IMR-90 (cell line): Measurements from ENCODE around the gene CCDC33. TPM values are rescaled to one million over a fixed set of nuclear protein-coding genes. Genes with fewer than 3 reads are reported as not detected.

ENCODE experiments used
- ATAC-seq: fragments of 200-7000 bp; cut with Tn5 transposase; 2 replicates; pipeline ENCODE4 v1.9.1; 2020; ENCODE audit warnings: low read depth, mild to moderate bottlenecking, moderate library complexity
- BruUV-seq: library from RNA; stranded (reverse); fragments of 400-500 nt; replicated peaks from 2 replicates; lab custom pipeline; 2021; lab: Mats Ljungman, UMichigan
- CTCF ChIA-PET: fragments of 300-600 bp; formaldehyde crosslinking; extraction: SDS; loops from one replicate; lab custom pipeline; 2021; ENCODE audit warnings: antibody characterized with exemption; lab: Yijun Ruan, JAX
- POLR2A ChIA-PET: fragments of 300-600 bp; sonication (Branson Sonifier 250); formaldehyde crosslinking; loops from one replicate; lab custom pipeline; 2022; ENCODE audit warnings: antibody characterized with exemption; ENCODE audit not compliant: unreplicated experiment; lab: Charles Lee
- DNase-seq: peaks from one replicate; pipeline ENCODE4 v3.0.0; 2013
- H2AFZ ChIP-seq: replicated peaks from 2 replicates; pipeline ENCODE3; 2013; ENCODE audit warnings: low read length, mild to moderate bottlenecking; ENCODE audit not compliant: poor library complexity
- H2AK5ac ChIP-seq: 2 replicates; pipeline ENCODE4 v1.6.1; 2013; ENCODE audit warnings: low read depth, low read length, inconsistent platforms
- H2AK9ac ChIP-seq: replicated peaks from 2 replicates; pipeline ENCODE3; 2013; ENCODE audit warnings: mild to moderate bottlenecking, low read depth, low read length, moderate library complexity; ENCODE audit not compliant: poor library complexity
- H2BK120ac ChIP-seq: 2 replicates; pipeline ENCODE4 v1.6.1; 2013; ENCODE audit warnings: low read depth, low read length, inconsistent platforms
- H2BK15ac ChIP-seq: 3 replicates; pipeline ENCODE4 v1.6.1; 2013; ENCODE audit warnings: low read depth, low read length, inconsistent platforms
- H2BK20ac ChIP-seq: 2 replicates; pipeline ENCODE4 v1.6.1; 2013; ENCODE audit warnings: low read depth, mild to moderate bottlenecking, inconsistent platforms, low read length, moderate library complexity
- H2BK5ac ChIP-seq: 2 replicates; pipeline ENCODE4 v1.6.1; 2013; ENCODE audit warnings: mild to moderate bottlenecking, low read depth, low read length, inconsistent platforms; ENCODE audit not compliant: poor library complexity, severe bottlenecking
- H3K14ac ChIP-seq: replicated peaks from 2 replicates; pipeline ENCODE4 v1.6.1; 2013; ENCODE audit warnings: low read depth, low read length, inconsistent platforms
- H3K18ac ChIP-seq: 2 replicates; pipeline ENCODE4 v1.6.1; 2013; ENCODE audit warnings: low read depth, low read length, control low read depth
- H3K23ac ChIP-seq: 2 replicates; pipeline ENCODE4 v1.6.1; 2013; ENCODE audit warnings: low read depth, low read length, inconsistent platforms
- H3K27ac ChIP-seq: 2 replicates; pipeline ENCODE4 v1.5.1; 2013; ENCODE audit warnings: mild to moderate bottlenecking, control low read depth, low read length; ENCODE audit not compliant: insufficient read depth
- H3K27me3 ChIP-seq: 2 replicates; pipeline ENCODE4 v1.6.1; 2013; ENCODE audit warnings: low read length; ENCODE audit not compliant: control insufficient read depth, insufficient read depth
- H3K36me3 ChIP-seq: 2 replicates; pipeline ENCODE4 v1.6.1; 2013; ENCODE audit warnings: low read length, mixed read lengths; ENCODE audit not compliant: control insufficient read depth, insufficient read depth
- H3K4ac ChIP-seq: 2 replicates; pipeline ENCODE4 v1.6.1; 2013; ENCODE audit warnings: low read depth, low read length, inconsistent platforms
- H3K4me1 ChIP-seq: 2 replicates; pipeline ENCODE4 v1.6.1; 2013; ENCODE audit warnings: low read length, mixed read lengths; ENCODE audit not compliant: control insufficient read depth, insufficient read depth
- H3K4me2 ChIP-seq: 2 replicates; pipeline ENCODE4 v1.6.1; 2013; ENCODE audit warnings: low read depth, mild to moderate bottlenecking, control low read depth, low read length, moderate library complexity
- H3K4me3 ChIP-seq: 2 replicates; pipeline ENCODE4 v1.5.1; 2013; ENCODE audit warnings: low read depth, mild to moderate bottlenecking, control low read depth, low read length, moderate library complexity; ENCODE audit not compliant: insufficient read depth
- H3K56ac ChIP-seq: 2 replicates; pipeline ENCODE4 v1.6.1; 2013; ENCODE audit warnings: low read length, inconsistent platforms; ENCODE audit not compliant: insufficient read depth; ENCODE audit errors: extremely low read depth
- H3K79me1 ChIP-seq, 2 experiments: 2 replicates each; pipeline ENCODE4 v1.6.1; 2013; ENCODE audit warnings: low read length in 2 of 2, inconsistent platforms in 1 of 2, low read depth in 1 of 2
- H3K9ac ChIP-seq: 2 replicates; pipeline ENCODE4 v1.6.1; 2013; ENCODE audit warnings: low read depth, low read length, control low read depth
- H3K9me1 ChIP-seq: 2 replicates; pipeline ENCODE4 v1.6.1; 2013; ENCODE audit warnings: low read length, inconsistent platforms; ENCODE audit not compliant: insufficient read depth
- H3K9me3 ChIP-seq: 2 replicates; pipeline ENCODE4 v1.6.1; 2013; ENCODE audit warnings: low read length; ENCODE audit not compliant: control insufficient read depth, insufficient read depth
- H4K20me1 ChIP-seq: 2 replicates; pipeline ENCODE4 v1.6.1; 2013; ENCODE audit warnings: low read length, inconsistent platforms; ENCODE audit not compliant: insufficient read depth
- H4K5ac ChIP-seq: 2 replicates; pipeline ENCODE4 v1.6.1; 2013; ENCODE audit warnings: mild to moderate bottlenecking, low read depth, low read length, control low read depth
- H4K8ac ChIP-seq, 2 experiments: 2 replicates each; pipeline ENCODE4 v1.6.1; 2013; ENCODE audit warnings: low read depth in 2 of 2, low read length in 2 of 2, control low read depth in 1 of 2, inconsistent platforms in 1 of 2
- H4K91ac ChIP-seq: 2 replicates; pipeline ENCODE4 v1.6.1; 2013; ENCODE audit warnings: low read depth, low read length, inconsistent platforms; ENCODE audit not compliant: insufficient read depth
- BHLHE40 ChIP-seq: fragments of 150-350 bp; IDR thresholded peaks from 2 replicates; pipeline ENCODE4 v1.6.1; 2016; ENCODE audit warnings: mild to moderate bottlenecking, low read depth, low read length
- CHD1 ChIP-seq: IDR thresholded peaks from 2 replicates; pipeline ENCODE4 v1.6.1; 2012; ENCODE audit warnings: low read depth, low read length, improper control_type of control experiment
- POLR2A ChIP-seq: IDR thresholded peaks from 2 replicates; pipeline ENCODE4 v1.6.1; 2012; ENCODE audit warnings: mild to moderate bottlenecking, low read depth, low read length
- RAD21 ChIP-seq: IDR thresholded peaks from 2 replicates; pipeline ENCODE4 v1.6.1; 2012; ENCODE audit warnings: low read length, improper control_type of control experiment
- RFX5 ChIP-seq: IDR thresholded peaks from 2 replicates; pipeline ENCODE4 v1.8.0; 2012; ENCODE audit warnings: low read depth, mild to moderate bottlenecking, low read length, moderate library complexity
- SMC3 ChIP-seq: fragments of 150-350 bp; IDR thresholded peaks from 2 replicates; pipeline ENCODE4 v1.6.1; 2016; ENCODE audit warnings: low read depth, mild to moderate bottlenecking, antibody characterized with exemption, low read length, moderate library complexity
- WGBS, 2 experiments: methylation state at CpG; one replicate each; pipeline versions ENCODE4 v1.1.5 to v1.1.7; 2013; ENCODE audit warnings: missing lambda C conversion rate in 2 of 2; ENCODE audit not compliant: insufficient read length in 1 of 2; ENCODE audit errors: extremely low coverage in 2 of 2; 5-methylcytosine and 5-hydroxymethylcytosine counted together
- dilution Hi-C: fragments of 300-500 bp; cut with HindIII; formaldehyde crosslinking; loops from one replicate; pipeline ENCODE4 v1.14.3; 2018; ENCODE audit warnings: low sequenced_read_pairs; ENCODE audit not compliant: unreplicated experiment
- in situ Hi-C: fragments of 300-500 bp; cut with MboI; formaldehyde crosslinking; loops from 3 replicates; pipeline ENCODE4 v1.14.3; 2019; ENCODE audit warnings: low sequenced_read_pairs, inconsistent platforms, mixed read lengths
- intact Hi-C: fragments of 100-400 bp; cut with micrococcal nuclease; formaldehyde crosslinking; loops from 2 replicates; pipeline ENCODE4 v1.10.0; 2022
- polyA plus RNA-seq, 3 experiments: library from polyadenylated mRNA; depleted of rRNA; stranded (reverse); fragments of >200 nt; gene quantifications; 2 replicates each; pipeline ENCODE4 v1.2.3, GENCODE V29; 2012; ENCODE audit warnings: low replicate concordance in 1 of 3
- total RNA-seq: library from RNA; depleted of rRNA; stranded (reverse); fragments of >200 nt; gene quantifications from 2 replicates; pipeline ENCODE4 v1.2.3, GENCODE V29; 2012

Gene CCDC33
- total and polyA plus RNA-seq, 2 of the 4 experiments (the other 2 are of a cell fraction) = not detected

DNA sequence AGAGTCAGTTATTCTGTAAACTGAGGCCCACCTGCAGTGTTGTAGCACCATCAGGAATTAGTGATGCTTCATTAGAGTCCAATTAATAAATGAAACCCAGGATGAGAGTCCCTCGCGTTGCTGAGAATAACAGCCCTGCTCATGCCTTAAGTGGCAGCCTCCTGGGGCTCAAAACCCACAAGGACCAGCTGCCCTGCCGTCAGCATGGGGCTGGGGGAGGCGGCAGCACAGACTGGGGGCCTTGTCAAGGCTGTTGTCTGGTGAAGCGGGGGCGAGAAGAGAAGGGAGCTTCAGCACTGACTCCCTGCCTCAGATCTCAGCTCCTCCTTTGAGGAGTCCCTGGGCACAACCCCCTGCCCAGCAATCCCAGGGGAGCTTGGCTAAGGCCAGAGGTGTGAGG lies 21.0 kb downstream of the CCDC33 start:
- ChIA-PET CTCF (no interaction called here), POLR2A (no interaction called here)
- ATAC-seq (no peak), DNase-seq (no peak)
- no peaks in the 10 kb centered on the region for H3K79me1 ChIP-seq
- no peaks in the 10 kb centered on the region; the same call in 1 of the 2 replicates for H3K9me1 ChIP-seq
- H2BK120ac ChIP-seq = no peak overlapping the region
- no peak overlapping the region for H3K56ac ChIP-seq
- peaks cover 7% of the 10 kb centered on the region for H3K4me1 ChIP-seq
- H2AK9ac ChIP-seq = no peak overlapping the region
- H4K8ac ChIP-seq = no peak overlapping the region
- no peak overlapping the region for H3K23ac ChIP-seq
- no peak overlapping the region for H3K4me3 ChIP-seq
- H3K4ac ChIP-seq = no peak overlapping the region
- H2AFZ ChIP-seq = no peak overlapping the region
- no peak overlapping the region for H3K18ac ChIP-seq
- H3K4me2 ChIP-seq = no peak overlapping the region
- H3K36me3 ChIP-seq = no peaks in the 10 kb centered on the region
- TF ChIP-seq POLR2A (no peak), RAD21 (no peak), CHD1 (no peak), RFX5 (no peak), SMC3 (no peak), BHLHE40 (no peak)
- H3K27ac ChIP-seq = no peak overlapping the region
- no peak overlapping the region for H2BK20ac ChIP-seq
- dilution Hi-C loops = no loop called here
- no peak overlapping the region for H2BK15ac ChIP-seq
- 58% methylated on average over 2 of the region's 6 CpGs; no CpG with 5 or more reads in 1 of the 2 experiments for WGBS, 2 experiments
- no TSS peak for BruUV-seq
- H3K9me3 ChIP-seq = no peaks in the 10 kb centered on the region
- in situ Hi-C loops = no loop called here
- H3K27me3 ChIP-seq = peaks cover 72% of the 10 kb centered on the region
- H4K5ac ChIP-seq = no peak overlapping the region
- no peaks in the 10 kb centered on the region for H4K20me1 ChIP-seq
- intact Hi-C loops = no loop called here
- no peak overlapping the region for H3K14ac ChIP-seq
- no peak overlapping the region for H3K9ac ChIP-seq
- no peak overlapping the region for H2AK5ac ChIP-seq
- no peak overlapping the region for H2BK5ac ChIP-seq
- no peak overlapping the region for H4K91ac ChIP-seq
